Activated CD8-positive, alpha-beta memory T cell treated with anti-CD3 and anti-CD28 coated beads, Interleukin-2, amount 10 ng/mL, durations not matched to agents 7 days and 5 days (primary cell): Measurements from ENCODE around the gene ETV6. TPM values are rescaled to one million over a fixed set of nuclear protein-coding genes. Genes with fewer than 3 reads are reported as not detected.

Source experiments
- ATAC-seq: fragments of 150-1000 bp; cut with Tn5 transposase; one replicate; pipeline ENCODE4 v1.10.0; 2021; ENCODE audit warnings: moderate library complexity
- CTCF ChIA-PET: fragments of 350-600 bp; sonication (Branson Sonifier 250); formaldehyde crosslinking; loops from one replicate; lab custom pipeline; 2021; ENCODE audit warnings: antibody characterized with exemption; lab: Charles Lee
- DNase-seq: peaks from one replicate; pipeline ENCODE4 v3.0.0-alpha.2; 2020
- H3K27ac Mint-ChIP-seq: one replicate; pipeline ENCODE4 v1.8.0; 2021; ENCODE audit warnings: mild to moderate bottlenecking, mixed read lengths
- H3K27me3 Mint-ChIP-seq: one replicate; pipeline ENCODE4 v1.8.0; 2021; ENCODE audit warnings: mixed read lengths
- H3K36me3 Mint-ChIP-seq: one replicate; pipeline ENCODE4 v1.8.0; 2021; ENCODE audit warnings: mild to moderate bottlenecking, mixed read lengths
- H3K4me1 Mint-ChIP-seq: one replicate; pipeline ENCODE4 v1.8.0; 2021; ENCODE audit warnings: mixed read lengths
- H3K4me3 Mint-ChIP-seq: one replicate; pipeline ENCODE4 v1.8.0; 2021; ENCODE audit warnings: mild to moderate bottlenecking, moderate library complexity, mixed read lengths
- H3K9me3 Mint-ChIP-seq: one replicate; pipeline ENCODE4 v1.8.0; 2022; ENCODE audit warnings: low read depth, mixed read lengths
- total RNA-seq, 2 experiments: library from RNA; stranded (reverse); gene quantifications; one replicate each; pipeline ENCODE4 v1.2.3, GENCODE V29; 2021

ETV6 gene
- total RNA-seq, 2 experiments from 2014 or later: 29.4 to 32.6 TPM

DNA sequence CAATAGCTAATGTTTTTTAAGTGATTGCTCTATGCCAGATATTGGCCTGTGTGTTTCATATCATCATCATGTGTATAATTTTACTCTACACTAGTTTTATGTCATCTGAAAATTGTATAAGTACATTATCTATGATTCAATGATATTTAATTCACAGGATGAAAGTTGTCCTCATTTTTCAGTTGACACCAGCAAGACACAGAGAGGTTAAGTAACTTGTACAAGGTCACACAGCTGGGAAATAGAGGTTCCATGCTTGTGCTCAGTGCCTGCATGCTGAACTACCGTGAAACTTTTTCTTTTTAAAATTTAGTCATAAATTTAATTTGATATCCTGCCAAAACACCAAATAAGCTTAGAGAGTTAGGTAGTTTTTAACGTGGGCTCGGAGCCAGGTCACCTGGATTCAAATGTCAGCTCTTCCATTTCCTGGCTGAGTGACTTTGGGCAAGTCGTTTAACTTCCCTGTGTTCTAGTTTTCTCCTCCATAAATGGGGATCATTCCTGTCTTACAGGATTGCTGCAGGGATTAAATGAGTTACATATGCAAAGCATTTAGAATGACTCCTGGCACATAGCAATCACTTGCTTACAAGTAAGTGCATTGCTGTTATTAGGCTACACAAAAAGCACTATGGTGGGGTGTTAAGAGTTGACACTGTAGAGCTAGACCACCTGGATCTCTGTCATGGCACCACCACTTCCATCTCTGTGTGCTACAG lies 183.9 kb downstream of the ETV6 start:
- CTCF ChIA-PET: no interaction called here
- Mint-ChIP-seq H3K27me3 (no peaks in the 10 kb centered on the region), H3K4me3 (no peak overlapping the region), H3K27ac (no peak overlapping the region), H3K4me1 (peaks cover 31% of the 10 kb centered on the region), H3K9me3 (no peaks in the 10 kb centered on the region), H3K36me3 (peaks cover 3% of the 10 kb centered on the region)
- ATAC-seq (no peak), DNase-seq (no peak)

DNA sequence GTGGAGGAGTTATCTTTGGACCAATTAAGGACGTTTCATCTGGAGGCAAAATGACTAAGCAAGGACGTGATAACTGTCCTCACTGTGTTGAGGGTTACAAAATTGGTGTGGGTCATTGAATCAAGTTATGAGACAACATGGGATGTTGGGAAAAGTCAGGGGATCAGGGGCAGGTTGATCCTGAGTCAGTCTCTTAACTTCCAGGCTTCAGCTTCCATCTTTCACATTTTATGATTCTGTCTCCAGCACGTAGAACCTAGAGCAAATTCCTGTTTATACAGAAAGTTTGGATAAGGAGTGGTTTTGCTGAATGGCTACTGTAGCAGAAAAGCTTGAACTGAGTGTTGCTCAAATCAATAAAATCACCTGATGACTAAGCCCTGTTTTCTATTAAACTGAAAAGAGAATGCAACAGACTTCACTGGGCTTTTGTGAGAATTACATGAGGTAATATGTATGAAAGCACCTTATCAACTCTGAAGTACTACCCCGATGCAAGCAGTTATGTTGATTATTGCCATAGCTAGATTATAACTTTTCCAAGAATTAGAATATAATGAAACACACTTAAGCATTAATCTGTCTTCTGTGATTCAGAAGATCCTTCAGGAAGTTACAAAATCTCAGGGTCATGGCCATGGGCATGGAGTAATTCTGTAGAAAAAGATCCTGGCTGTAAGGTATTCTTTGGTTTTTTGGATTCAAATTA lies 184.8 kb downstream of the ETV6 start:
- ATAC-seq (no peak), DNase-seq (no peak)
- Mint-ChIP-seq H3K36me3 (peaks cover 7% of the 10 kb centered on the region), H3K27ac (peak overlapping the region; percentile 54), H3K9me3 (no peaks in the 10 kb centered on the region), H3K4me1 (peaks cover 31% of the 10 kb centered on the region), H3K4me3 (no peak overlapping the region), H3K27me3 (no peaks in the 10 kb centered on the region)
- CTCF ChIA-PET: no interaction called here

DNA sequence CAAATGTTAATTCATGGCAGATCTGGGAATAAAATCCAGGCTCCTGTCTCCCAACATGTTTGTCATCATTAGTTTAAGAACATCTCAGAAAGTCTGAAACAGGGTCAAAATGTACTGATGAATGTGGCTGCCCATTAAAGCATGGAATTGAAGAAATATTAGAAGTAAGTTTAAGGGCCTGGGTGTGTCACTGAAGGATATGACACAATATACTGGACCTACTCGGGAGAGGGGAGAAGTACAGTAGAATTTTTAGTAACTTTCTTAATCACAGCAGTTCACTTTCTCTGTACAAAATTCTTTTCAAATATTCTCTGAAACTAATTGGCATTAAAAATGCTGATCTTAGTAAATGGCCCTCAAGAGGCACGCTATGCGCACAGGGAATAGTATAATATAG lies 185.5 kb downstream of the ETV6 start:
- Mint-ChIP-seq H3K9me3 (no peaks in the 10 kb centered on the region), H3K4me1 (peaks cover 31% of the 10 kb centered on the region), H3K36me3 (peaks cover 11% of the 10 kb centered on the region), H3K27me3 (no peaks in the 10 kb centered on the region), H3K27ac (no peak overlapping the region), H3K4me3 (no peak overlapping the region)
- CTCF ChIA-PET: no interaction called here
- ATAC-seq (no peak), DNase-seq (no peak)

DNA sequence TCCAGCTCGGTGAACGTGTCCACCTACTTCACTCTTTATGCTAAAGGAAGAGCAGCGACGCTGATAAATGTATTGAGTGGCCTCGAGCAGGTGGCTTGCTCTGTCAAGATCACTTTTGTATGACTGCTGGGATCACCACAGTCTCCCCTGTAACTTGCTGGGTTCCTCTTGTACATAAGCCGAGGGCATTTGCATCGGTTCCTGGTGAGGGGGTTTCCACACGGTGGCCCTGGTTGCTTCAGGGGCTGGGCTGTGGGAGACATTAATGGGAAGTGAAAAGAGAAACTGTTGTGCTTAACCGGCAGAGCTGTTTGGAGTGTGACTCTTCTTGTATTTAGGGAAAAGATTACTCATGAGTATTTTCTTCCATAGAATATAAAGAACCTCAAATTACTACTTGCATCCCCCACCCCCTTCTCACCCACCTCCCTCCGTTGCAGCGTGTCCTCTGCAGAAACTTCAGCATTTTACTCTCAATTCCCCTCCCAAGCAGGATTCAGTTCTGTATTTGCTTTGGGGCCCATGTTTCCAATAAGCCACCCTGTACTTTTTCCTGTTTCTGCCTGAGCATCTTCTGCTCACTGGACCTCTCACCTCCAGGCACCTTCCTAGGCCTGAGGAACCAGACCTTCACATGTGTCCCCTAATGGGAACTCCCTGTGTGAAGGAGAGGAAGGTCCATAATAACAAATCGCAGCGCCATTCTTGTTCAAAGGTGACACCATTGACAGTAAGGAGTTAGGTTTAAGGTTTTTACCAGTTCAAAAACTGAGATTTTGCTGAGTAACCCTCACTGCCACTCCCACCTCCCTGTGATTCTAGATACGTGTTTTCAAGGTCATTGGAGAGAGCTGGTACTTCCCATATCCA lies 187.0 kb downstream of the ETV6 start:
- Mint-ChIP-seq H3K36me3 (peaks cover 23% of the 10 kb centered on the region), H3K9me3 (no peaks in the 10 kb centered on the region), H3K4me3 (no peak overlapping the region), H3K27me3 (no peaks in the 10 kb centered on the region), H3K4me1 (peaks cover 31% of the 10 kb centered on the region), H3K27ac (peak overlapping the region; percentile 52)
- ATAC-seq: peak; percentile 36
- peak; percentile 49 for DNase-seq
- CTCF ChIA-PET: interaction anchor here (1.0 kb wide), 1 partner anchor 9 kb away, joined by 3 read pairs; no protein-coding TSS in a partner anchor

DNA sequence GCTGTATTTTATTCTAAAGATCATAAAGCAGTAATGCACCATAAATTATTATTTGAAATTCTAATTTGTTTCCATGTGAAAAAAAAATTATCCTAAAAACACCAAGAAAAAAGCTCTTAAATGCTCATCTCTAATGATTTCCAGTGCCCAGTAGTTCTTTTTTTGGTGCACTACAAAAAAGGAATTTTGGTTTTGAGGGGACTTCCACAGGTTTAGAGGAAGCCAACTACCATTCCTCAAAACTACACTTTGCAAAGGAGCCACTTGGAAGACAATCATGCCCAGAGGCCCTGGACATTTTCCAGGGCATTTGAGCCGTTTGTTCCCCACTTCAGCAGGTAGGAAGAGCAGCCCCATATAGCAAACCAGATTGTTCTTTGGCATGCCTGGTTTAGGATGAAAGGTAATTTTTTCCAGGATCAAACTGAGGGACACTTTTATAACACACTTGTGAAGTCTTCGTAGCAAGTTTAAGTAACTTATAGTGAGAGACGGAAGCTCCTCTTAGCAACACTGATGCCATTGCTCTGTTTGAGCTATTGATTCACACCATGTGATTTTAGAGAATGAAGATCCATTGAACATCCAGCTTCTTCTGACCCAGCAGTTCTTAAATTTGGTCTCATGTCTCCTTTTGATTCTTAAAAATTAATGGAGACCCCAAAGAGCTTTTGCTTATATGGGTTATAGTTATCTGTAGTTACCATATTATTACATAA lies 187.9 kb downstream of the ETV6 start:
- no peaks in the 10 kb centered on the region for H3K9me3 Mint-ChIP-seq
- H3K4me1 Mint-ChIP-seq: peaks cover 31% of the 10 kb centered on the region
- H3K27ac Mint-ChIP-seq: no peak overlapping the region
- no peaks in the 10 kb centered on the region for H3K27me3 Mint-ChIP-seq
- H3K36me3 Mint-ChIP-seq: peaks cover 28% of the 10 kb centered on the region
- H3K4me3 Mint-ChIP-seq: no peak overlapping the region
- CTCF ChIA-PET: no interaction called here
- ATAC-seq: no peak
- no peak for DNase-seq

DNA sequence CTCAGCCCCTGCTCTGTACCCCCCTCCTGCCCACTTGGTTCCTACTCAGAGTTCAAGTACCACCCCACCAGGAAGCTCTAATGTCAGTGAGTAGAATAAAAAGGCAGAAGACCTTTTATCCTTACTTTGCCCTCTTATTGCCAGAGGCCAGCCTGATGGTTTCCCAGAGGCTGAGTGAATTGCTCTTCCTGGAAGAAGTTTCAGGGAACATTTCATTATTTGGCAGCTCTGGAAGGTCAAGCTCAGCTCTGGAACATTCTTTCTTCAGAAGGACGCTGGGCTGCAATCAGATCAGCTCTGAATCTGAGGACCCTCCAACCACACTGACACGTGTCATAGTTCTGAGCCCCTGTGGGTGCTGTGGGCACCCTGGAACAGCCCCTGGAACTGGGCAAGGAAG lies 188.9 kb downstream of the ETV6 start:
- Mint-ChIP-seq H3K27me3 (no peaks in the 10 kb centered on the region), H3K4me3 (no peak overlapping the region), H3K27ac (no peak overlapping the region), H3K4me1 (peaks cover 31% of the 10 kb centered on the region), H3K36me3 (peaks cover 33% of the 10 kb centered on the region), H3K9me3 (no peaks in the 10 kb centered on the region)
- DNase-seq (no peak), ATAC-seq (no peak)
- CTCF ChIA-PET: no interaction called here

DNA sequence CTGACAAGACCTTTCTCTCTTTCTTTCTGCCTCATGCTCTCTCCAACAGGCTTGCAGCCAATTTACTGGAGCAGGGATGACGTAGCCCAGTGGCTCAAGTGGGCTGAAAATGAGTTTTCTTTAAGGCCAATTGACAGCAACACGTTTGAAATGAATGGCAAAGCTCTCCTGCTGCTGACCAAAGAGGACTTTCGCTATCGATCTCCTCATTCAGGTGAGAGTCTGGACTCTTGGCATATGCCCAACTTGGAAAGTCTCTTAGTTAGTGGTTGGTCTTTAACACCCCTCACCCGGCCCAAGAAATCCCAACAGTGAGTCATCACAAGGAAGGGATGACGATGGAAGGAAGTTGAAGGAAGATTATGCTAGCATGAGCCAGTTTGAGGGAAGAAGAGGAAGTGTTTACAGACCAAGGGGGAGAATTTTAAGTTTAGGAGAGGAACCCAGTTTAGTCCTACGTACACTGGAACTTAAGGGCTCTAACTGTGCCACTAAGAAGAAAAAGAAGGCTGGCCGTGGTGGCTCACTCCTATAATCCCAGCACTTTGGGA lies 189.7 kb downstream of the ETV6 start:
- no peak for ATAC-seq
- no peak for DNase-seq
- peaks cover 24% of the 10 kb centered on the region for H3K4me1 Mint-ChIP-seq
- H3K4me3 Mint-ChIP-seq: no peak overlapping the region
- no peak overlapping the region for H3K27ac Mint-ChIP-seq
- no peaks in the 10 kb centered on the region for H3K9me3 Mint-ChIP-seq
- CTCF ChIA-PET: no interaction called here
- H3K27me3 Mint-ChIP-seq: no peaks in the 10 kb centered on the region
- H3K36me3 Mint-ChIP-seq: peaks cover 37% of the 10 kb centered on the region

DNA sequence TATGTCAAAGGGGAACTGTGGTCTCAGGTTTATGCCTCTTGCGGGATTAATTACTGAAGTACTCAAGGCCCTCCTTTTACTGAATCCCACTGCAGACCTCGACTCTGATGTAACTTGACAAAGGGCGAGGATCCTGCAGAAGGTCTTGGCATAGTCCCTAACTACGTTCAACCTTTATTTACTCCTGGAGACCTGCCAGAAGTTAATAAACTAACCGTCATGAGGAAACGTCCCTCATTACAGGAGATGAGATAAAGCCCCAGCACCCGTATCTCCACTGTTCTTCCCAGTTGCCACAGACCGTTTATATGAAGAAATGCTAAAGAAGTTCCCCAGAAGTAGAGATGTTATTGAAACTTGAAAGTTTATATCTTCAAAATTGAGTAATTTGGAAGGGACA lies 190.9 kb downstream of the ETV6 start:
- Mint-ChIP-seq H3K36me3 (peaks cover 39% of the 10 kb centered on the region), H3K27ac (no peak overlapping the region), H3K9me3 (no peaks in the 10 kb centered on the region), H3K27me3 (no peaks in the 10 kb centered on the region), H3K4me1 (peaks cover 14% of the 10 kb centered on the region), H3K4me3 (no peak overlapping the region)
- no peak for ATAC-seq
- CTCF ChIA-PET: no interaction called here
- DNase-seq: no peak

DNA sequence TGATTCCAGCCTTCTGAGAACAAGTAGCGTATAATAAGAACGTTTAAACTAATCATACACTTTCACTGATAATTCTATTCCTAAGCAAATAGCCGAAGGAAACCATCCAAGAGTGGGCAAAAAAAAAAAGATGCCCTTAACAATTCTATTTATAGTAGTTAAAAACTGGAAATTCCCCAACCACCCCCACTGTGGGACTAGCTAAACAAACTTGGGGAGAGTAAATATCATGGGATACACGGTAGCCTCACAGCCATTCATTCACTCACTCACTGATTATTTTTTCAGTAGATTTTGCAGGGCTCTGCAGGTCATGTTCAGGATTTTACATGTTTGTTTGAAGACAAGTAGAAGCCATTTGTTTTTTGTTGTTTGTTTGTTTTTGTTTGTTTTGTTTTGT lies 197.0 kb downstream of the ETV6 start:
- no peak for ATAC-seq
- CTCF ChIA-PET: no interaction called here

DNA sequence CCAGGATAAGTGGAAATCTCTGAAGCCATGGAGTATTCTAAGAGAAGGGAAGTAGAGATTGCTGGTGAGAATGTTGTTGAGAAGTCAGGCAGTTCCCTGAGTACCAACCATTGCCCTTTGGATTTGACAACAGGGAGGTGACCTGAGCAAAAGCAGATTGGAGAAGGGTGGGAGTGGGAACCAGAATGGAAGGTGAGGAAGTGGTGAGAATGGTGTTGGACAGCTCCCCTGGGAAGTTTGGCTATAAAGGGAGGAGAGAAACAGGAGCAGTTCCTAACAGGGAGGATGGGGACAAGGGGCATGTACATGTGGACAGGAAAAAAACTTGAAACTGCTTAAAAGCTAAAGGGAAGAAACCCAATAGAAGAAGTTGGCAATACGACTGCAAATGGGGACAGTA lies 198.1 kb downstream of the ETV6 start:
- peaks cover 16% of the 10 kb centered on the region for H3K36me3 Mint-ChIP-seq
- ATAC-seq (no peak), DNase-seq (no peak)
- H3K27me3 Mint-ChIP-seq: no peaks in the 10 kb centered on the region
- H3K9me3 Mint-ChIP-seq: no peaks in the 10 kb centered on the region
- no peak overlapping the region for H3K4me3 Mint-ChIP-seq
- no peaks in the 10 kb centered on the region for H3K4me1 Mint-ChIP-seq
- CTCF ChIA-PET: no interaction called here
- no peak overlapping the region for H3K27ac Mint-ChIP-seq

More for the DNA sequence above, 197.0 kb downstream of the ETV6 start:
- H3K9me3 Mint-ChIP-seq: no peaks in the 10 kb centered on the region
- H3K27me3 Mint-ChIP-seq: no peaks in the 10 kb centered on the region
- H3K4me1 Mint-ChIP-seq: no peaks in the 10 kb centered on the region
- H3K36me3 Mint-ChIP-seq: peaks cover 24% of the 10 kb centered on the region
- no peak overlapping the region for H3K27ac Mint-ChIP-seq
- no peak overlapping the region for H3K4me3 Mint-ChIP-seq
- DNase-seq: no peak

DNA sequence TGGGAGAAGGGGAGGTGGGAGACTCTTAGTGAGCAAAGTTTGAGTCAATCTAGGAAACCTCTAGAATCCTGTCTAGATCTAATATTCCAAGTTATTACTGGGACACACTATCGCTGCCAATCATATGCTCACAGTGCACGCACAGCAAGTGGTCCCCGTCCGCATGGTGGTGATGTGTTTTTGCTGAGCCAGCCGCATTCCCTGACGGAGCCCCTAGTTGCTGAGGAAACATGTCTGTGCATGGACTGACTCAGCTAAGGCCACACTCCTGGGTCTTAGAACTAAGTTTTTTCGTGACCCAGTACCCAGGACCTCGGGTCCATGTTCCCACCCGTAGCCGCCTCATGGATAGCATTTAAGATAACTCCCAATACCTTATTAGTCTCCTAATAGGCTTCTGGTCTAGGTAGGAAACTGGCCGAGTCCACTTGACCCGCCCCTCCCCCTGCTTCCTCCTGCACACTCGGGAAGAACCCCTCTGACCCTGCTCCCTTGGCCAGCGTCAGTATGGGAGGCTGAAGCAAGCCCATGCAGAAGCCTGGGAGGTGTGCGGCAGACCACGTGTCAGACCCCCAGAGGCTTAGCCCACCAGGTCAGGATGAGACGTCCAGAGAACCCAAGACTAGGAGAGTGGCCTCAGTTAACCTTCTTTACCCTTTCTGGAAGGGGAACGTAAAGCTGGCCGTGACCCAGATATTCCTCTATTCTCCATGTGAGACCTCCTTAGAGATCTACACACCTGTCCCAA lies 200.5 kb downstream of the ETV6 start:
- DNase-seq: no peak
- no peaks in the 10 kb centered on the region for H3K4me1 Mint-ChIP-seq
- ATAC-seq: no peak
- peaks cover 21% of the 10 kb centered on the region for H3K36me3 Mint-ChIP-seq
- no peak overlapping the region for H3K27ac Mint-ChIP-seq
- no peak overlapping the region for H3K4me3 Mint-ChIP-seq
- H3K9me3 Mint-ChIP-seq: no peaks in the 10 kb centered on the region
- CTCF ChIA-PET: no interaction called here
- H3K27me3 Mint-ChIP-seq: no peaks in the 10 kb centered on the region

DNA sequence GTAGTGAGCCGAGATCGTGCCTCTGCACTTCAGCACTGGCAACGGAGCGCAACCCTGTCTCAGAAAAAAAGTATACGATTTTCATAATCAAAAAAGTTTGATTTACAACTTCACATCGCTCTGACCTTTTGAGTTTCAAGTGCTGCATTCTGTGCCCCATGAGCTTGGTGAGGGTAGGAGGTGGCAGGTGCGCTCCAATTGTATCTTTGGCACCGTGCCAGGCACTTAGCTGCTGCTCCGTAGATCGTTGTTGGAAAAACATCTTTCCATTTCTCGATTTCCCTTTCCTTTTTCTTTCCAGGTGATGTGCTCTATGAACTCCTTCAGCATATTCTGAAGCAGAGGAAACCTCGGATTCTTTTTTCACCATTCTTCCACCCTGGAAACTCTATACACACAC lies 203.7 kb downstream of the ETV6 start:
- H3K4me3 Mint-ChIP-seq: no peak overlapping the region
- no peaks in the 10 kb centered on the region for H3K9me3 Mint-ChIP-seq
- no peak for DNase-seq
- peaks cover 5% of the 10 kb centered on the region for H3K4me1 Mint-ChIP-seq
- ATAC-seq: no peak
- H3K36me3 Mint-ChIP-seq: peaks cover 24% of the 10 kb centered on the region
- H3K27ac Mint-ChIP-seq: no peak overlapping the region
- CTCF ChIA-PET: no interaction called here
- H3K27me3 Mint-ChIP-seq: no peaks in the 10 kb centered on the region
